ENCODE measurements around the gene ATPAF2. TPM values are rescaled to one million over a fixed set of nuclear protein-coding genes. Genes with fewer than 3 reads are reported as not detected.
A peak's percentile ranks its signal among the peaks of the same experiment; 100 is the strongest.

Gene ATPAF2
- total RNA-seq, 1 experiment from 2014 or later = 84.5 TPM

DNA sequence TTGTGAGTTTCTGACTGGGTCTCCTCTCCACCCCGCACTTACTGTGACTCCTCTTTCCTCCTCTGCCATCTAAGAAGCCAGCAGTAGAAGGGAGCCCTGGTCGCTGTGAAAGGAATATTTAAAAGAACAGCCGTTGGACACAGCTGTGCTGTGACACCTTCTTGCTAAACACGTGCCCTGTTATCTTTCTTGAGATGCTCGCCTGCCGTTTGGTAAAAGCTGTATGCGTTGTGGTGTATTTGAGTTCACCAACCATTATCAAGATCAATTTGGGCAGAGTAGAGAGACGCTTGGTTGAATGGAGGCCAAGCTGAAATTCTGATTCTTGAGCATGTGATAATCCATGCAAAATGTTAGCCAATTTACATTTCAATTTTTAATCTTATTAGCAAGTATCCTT is 4.0 kb upstream of the ATPAF2 start:
- in situ Hi-C loops (cut with HindIII; ENCODE audit: low sequenced_read_pairs) = loop anchor here (25.0 kb wide), 1 partner anchor 156 kb away; no protein-coding TSS in a partner anchor

DNA sequence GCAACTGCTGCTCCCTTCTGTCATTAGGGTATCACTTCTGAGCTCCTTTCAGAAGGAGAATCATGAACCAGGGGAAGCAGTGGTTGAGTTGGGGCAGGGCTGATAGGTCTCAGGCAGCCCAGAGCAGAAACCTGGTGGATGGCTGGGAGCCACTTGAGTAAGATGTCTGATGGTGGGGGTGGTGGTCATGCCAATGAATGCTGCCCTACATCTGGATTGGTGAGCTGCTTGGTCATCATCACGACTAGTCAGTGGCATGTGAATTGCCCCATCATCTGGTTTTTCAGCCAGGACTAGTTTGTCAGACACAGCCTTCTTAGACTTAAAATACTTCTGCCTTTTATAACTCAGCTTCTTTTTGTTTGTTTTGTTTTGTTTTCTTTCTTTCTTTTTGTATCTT is 2.8 kb upstream of the ATPAF2 start:
- in situ Hi-C loops (cut with HindIII; ENCODE audit: low sequenced_read_pairs) = loop anchor here (25.0 kb wide), 1 partner anchor 154 kb away; no protein-coding TSS in a partner anchor
- DNase-seq (ENCODE audit: low spot score) = no peak

More for the DNA sequence above, 4.0 kb upstream of the ATPAF2 start:
- no peak for DNase-seq (ENCODE audit: low spot score)

DNA sequence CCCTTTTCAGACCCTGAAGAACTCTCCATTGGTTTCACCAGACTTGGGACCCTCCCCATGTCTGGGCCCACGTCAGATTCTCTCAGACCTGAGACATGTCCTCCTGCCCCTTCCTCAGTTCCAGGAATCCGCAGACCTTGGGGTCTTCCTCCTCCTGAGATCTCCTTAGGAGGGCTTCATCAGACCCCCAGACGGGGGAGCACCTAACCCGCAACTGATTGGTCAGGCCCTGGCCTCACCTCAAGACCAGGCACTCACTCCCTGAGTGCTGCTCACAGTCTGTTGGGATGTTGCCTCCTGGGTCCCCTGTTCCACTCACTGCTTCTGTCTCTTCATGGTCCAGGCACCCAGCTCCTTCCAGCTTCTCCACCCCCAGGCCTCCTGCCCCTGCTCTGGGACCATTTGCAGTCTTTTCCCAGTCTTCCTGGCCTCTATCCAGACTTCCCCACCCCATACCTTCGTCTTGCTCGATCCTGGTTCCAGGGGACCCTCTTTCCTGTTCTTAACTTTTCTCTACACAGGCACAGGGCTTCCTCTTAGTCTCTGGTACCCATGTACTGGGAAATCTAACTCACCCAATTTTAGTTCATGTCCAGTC is 1.4 kb upstream of the ATPAF2 start:
- in situ Hi-C loops (cut with HindIII; ENCODE audit: low sequenced_read_pairs) = loop anchor here (25.0 kb wide), 1 partner anchor 153 kb away; no protein-coding TSS in a partner anchor
- DNase-seq (ENCODE audit: low spot score) = no peak

DNA sequence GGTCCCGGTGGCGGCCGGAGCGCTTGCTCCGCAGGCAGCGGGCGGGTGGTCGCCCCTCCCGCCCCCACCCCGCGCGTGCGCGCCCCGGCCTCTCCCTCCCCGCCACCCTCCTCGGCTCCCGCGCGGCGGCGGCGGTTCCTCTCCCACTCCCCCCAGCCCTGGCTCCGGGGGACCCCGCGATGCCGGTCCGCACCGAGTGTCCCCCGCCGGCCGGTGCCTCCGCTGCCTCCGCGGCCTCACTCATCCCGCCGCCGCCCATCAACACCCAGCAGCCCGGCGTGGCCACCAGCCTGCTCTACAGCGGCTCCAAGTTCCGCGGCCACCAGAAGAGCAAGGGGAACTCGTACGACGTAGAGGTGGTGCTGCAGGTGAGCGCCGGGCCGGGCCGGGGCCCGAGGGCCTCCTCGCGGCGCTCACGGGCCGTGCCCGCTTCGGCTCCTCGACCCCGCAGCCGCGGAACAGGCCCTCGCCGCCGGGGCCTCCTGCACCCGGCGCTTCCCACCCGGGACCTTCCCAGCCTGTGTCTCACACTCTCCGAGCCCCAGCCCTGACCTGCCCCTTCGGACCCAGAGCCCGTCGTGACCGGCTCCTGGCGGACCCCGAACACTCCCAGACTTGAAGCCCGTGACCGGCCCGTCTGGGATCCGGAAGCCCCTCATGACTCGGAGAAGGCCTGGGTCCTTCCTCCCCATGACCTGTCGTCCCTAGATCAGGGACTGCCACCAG is 730 bp upstream of the ATPAF2 start:
- in situ Hi-C loops (cut with HindIII; ENCODE audit: low sequenced_read_pairs) = loop anchor here (25.0 kb wide), 1 partner anchor 152 kb away; no protein-coding TSS in a partner anchor
- DNase-seq (ENCODE audit: low spot score) = no peak

DNA sequence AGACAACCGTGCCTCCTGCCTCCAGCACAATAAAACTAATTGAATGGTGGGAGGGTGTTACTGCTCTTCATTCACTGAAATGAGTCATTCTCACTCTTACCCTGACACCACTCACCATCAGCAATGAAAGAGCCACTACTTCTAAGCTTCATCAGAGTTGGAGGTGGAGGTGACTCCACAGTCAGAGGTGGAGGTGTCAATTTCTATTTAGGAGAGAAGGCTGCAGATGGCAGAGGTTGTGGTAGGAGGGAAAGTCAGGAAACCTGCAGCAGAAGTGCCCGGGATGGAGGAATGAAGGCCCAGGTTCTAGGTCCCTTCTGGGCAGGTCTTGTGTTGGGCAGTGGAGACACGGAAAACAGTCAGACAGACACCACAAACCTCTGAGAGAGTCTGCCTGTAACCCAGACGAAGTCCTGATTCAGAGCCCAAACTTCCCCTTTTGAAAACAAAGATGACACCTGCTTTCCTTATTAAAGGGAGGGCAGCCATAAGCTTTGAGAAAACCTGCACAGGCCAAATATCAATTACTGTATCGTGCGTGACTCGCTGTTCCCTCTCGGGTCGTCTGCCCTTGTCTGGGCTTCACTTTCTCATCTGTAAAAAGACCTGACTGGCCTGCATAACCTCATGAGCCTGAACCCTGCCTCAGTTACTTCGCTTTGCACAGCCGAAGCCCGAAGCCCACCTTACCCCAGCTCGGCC is 668 bp downstream of the ATPAF2 start:
- in situ Hi-C loops (cut with HindIII; ENCODE audit: low sequenced_read_pairs) = loop anchor here (25.0 kb wide), 1 partner anchor 151 kb away; no protein-coding TSS in a partner anchor
- peak; percentile 24 for DNase-seq (ENCODE audit: low spot score)

DNA sequence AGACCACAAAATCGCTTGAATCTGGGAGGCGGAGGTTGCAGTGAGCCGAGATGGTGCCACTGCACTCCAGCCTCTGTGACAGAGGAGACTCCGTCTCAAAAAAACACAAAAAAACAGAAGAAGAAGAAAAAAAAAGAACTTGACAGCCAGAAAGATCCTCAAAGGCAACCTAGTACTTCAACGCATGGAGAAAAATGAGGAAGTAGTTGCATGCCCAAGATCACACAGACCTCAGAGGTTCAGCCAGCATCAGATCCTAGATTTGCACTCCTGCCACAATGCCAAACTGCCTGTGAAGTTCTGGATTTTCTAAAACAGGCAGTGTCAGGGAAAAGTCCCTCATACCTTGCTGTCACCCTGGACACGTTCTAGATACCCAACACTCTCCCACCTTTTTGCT is 1.5 kb downstream of the ATPAF2 start:
- no peak for DNase-seq (ENCODE audit: low spot score)
- in situ Hi-C loops (cut with HindIII; ENCODE audit: low sequenced_read_pairs) = loop anchor here (25.0 kb wide), 1 partner anchor 150 kb away; no protein-coding TSS in a partner anchor

DNA sequence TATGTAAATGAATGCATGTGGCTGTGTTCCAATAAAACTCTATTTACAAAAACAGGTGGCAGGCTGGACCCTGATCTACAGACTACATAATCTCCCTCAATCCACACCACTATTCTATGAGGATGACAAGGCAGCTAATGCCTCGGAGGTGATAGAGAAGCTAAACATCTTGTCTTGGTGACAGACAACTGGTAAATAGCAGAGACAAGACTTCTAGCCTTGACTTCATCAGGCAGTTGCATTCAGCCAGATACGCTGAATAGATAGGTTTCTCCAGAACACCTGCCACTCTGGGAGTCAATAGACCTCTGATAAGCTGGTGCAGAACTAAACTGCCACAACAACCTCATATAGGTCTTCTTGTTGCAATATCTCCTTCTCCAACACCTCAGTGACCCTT is 3.3 kb downstream of the ATPAF2 start:
- in situ Hi-C loops (cut with HindIII; ENCODE audit: low sequenced_read_pairs) = loop anchor here (25.0 kb wide), 1 partner anchor 148 kb away; no protein-coding TSS in a partner anchor
- no peak for DNase-seq (ENCODE audit: low spot score)

DNA sequence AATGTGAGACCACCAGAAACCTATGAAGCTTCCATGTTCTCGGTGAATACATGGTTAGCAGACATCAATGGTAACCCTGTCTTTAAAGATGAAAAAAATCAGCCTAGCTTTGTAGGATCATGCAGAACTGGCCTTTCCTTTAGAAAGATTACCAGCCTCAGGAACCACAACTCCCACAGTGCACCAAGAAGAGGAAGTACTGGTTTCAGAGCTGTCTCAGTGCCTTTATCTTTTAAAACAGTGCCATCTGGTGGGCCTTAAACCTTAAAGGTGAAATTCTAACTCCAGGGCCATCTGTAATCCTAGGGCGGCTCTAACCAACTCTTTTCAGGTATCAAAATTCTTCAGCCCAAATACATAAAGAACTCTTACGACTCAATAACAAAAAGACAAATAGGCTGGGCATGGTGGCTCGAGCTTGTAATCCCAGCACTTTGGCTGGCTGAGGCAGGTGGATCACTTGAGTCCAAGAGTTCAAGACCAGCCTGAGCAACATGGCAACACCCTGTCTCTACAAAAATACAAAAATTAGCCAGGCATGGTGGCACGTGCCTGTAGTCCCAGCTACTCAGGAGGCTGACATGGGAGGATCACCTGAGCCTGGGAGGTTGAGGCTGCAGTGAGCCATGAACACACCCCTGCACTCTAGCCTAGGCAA is 5.4 kb downstream of the ATPAF2 start:
- in situ Hi-C loops (cut with HindIII; ENCODE audit: low sequenced_read_pairs) = loop anchor here (5.0 to 25.0 kb wide), 2 partner anchors 36 to 146 kb away; no protein-coding TSS in a partner anchor
- peak; percentile 91 for DNase-seq (ENCODE audit: low spot score)

DNA sequence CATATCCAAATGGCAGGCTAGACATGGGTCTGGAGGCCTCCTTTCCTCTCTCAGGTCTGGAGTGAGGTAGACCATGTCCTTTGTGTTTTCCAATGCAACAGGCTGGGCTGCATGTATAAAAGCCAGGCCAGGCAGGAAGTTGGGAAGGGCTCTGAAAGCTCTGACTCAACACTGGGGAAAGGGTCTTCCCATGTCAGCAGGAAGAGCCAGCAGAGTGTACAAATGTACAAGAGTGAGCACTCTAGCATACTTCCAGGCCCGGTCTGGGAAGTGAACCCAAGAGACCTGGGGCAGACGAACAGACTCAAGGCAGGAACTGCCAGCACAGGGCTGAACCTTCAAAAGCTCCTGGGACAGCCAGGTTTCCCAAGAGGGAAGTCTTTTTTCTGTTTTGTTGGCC is 7.0 kb downstream of the ATPAF2 start:
- no peak for DNase-seq (ENCODE audit: low spot score)
- in situ Hi-C loops (cut with HindIII; ENCODE audit: low sequenced_read_pairs) = loop anchor here (5.0 to 25.0 kb wide), 2 partner anchors 35 to 145 kb away; no protein-coding TSS in a partner anchor

DNA sequence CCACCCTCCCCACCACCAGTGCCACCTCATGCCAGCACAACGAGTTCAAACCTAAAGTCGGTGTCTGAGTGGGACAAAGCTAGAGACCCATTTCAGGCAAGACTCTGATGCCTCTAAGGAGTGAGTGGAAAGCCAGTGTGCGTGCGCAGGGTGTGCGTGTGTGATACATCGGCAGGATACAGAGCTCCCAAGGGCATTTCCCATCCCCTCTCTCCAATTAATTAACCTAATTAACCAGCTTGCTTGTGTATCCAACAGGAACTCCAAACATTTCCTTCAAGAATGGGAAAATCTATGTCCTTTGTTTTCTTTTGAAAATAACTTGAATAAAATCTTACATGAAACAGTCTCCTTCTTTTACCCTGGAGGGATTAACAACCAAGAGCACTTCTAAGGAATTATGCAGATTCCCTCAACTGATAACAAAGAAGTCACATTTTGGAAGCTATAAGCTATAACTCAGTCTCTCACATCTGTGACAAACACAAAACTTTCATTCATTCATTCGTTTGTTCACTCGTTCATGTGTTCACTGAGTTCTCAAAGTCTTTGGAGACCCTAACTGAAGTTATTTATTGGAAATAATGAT is 9.9 kb downstream of the ATPAF2 start:
- no peak for DNase-seq (ENCODE audit: low spot score)
- in situ Hi-C loops (cut with HindIII; ENCODE audit: low sequenced_read_pairs) = loop anchor here (25.0 kb wide), 1 partner anchor 142 kb away; no protein-coding TSS in a partner anchor

DNA sequence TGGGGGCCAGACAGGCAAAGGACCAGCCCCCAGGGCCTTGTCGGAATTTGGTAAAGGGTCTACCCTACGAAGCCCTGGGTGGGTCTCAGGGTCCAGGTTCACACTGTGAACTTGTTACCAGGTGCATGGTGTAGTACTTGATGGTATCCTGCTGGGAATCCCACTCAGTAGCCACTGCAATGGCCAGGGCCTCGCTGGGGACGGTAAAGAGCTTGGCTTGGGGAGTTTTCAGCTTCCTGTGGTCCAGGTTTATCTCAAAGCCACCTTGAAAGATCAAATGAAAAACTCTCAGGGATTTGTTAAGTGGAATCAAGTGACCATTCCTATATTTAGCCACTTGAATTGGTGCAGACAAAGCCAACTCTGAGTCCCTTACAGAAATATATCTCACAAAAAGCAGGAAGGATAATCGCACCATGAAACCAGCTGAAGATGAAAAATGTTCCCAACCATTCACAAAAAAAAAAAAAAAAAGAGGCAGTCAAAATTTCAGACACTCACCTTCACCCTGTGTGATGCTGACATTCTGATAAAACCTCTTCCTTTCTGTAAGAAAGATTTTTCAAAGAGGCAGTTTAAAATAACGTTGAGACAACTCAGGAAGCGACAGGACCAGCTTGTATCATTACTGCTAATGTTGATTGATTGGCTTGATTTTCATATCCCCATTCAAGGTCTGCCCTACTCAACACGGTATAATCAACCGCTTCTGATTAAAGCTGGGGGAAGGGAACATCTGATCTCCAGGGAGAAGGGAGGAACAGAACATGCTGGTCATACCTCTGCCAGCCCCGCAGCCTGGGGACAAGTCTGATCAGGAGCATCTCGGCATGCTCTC is 10.6 kb downstream of the ATPAF2 start:
- in situ Hi-C loops (cut with HindIII; ENCODE audit: low sequenced_read_pairs) = loop anchor here (25.0 kb wide), 1 partner anchor 141 kb away; no protein-coding TSS in a partner anchor
- no peak for DNase-seq (ENCODE audit: low spot score)

DNA sequence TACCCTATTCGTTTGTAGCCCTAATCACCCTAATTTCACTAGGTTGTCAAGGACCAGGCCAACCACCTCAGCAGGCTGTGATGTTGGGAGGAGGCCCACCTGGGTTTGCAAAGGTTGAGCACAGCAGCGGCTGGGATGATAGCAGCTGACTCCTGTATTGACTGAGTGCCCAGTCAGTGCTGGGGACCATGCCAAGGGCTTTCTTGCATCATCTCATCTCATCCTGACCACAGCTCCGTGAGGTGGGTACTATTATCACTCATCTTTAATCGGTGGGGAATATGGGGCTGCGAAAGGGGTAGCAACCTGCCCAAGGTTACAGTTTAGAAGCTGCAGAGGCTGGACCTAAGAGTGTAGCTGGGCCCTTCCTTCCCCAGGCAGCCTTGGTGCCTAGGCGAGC is 11.7 kb downstream of the ATPAF2 start:
- DNase-seq (ENCODE audit: low spot score) = no peak
- in situ Hi-C loops (cut with HindIII; ENCODE audit: low sequenced_read_pairs) = loop anchor here (25.0 kb wide), 1 partner anchor 140 kb away; no protein-coding TSS in a partner anchor

DNA sequence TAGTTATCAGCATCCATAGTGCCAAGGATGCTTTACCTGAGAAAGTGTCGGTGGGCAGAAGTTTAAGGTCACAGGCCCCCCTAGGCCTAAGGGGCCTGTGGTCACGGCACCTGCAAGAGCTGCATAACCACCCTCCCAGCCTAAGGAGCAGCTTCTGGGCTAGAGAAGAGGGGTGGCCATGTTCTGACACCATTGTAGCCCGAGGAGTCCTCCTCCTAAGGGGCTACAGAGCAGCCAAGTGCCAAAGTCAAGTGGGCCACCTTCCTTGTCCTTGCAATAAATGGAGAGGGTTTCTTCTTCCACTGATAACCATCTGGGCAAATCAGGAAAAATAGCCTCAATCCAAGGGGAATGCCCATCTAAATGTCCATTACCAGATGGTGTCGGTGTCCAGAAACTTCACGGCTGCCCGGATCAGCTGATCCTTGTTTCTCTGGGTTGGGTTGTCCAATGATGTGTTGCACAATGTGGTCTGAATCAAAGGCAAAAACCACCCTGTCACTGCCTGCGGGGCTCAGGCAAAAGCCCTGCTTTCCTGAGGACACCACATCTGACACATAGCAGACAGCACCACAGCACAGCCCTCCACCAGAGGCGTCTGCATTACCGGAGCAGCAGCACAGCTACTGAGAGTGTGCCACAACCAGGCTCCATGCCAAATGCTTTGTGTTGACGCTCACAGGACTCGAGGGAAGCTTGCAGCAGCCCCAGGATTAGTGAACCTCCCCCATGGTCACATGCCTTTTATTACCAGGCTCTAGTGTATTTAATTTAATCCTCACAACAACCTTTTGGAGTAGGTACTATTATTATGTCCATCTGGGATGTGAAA is 12.8 kb downstream of the ATPAF2 start:
- DNase-seq (ENCODE audit: low spot score) = no peak
- in situ Hi-C loops (cut with HindIII; ENCODE audit: low sequenced_read_pairs) = loop anchor here (25.0 kb wide), 1 partner anchor 139 kb away; no protein-coding TSS in a partner anchor

DNA sequence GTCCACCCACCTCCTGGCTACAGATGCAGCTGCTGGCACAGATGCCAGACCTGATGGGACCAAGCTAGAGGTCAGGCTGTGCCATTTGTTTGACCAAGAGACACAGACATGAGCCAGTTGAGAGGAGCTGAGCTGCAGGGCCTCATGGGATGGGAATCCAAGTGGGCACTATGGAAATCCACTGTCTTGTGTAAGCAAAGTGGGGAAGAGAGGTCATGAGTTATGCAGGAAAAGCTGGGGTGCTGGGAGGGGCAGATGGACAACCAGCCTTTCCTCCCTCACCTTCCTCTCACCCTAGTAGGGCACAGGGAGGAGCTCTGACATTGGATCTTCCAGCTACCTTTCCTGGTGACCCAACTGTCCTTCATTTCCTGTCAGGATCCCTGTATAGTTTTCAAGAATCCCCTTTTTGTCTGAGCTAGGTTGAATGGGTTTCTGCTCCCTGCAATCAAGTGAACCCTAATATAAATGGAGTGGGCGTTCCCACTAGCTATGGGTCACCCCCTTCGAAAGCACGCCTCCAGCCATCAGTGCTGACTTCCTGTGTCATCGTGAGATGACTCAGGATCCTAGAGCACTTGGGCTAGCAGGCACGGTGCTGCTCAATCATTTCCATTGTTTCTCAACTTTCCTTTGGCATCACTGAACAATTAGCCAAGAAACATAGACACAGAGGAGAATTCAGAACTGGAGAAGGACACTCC is 13.6 kb downstream of the ATPAF2 start:
- DNase-seq (ENCODE audit: low spot score) = no peak
- in situ Hi-C loops (cut with HindIII; ENCODE audit: low sequenced_read_pairs) = loop anchor here (25.0 kb wide), 1 partner anchor 138 kb away; no protein-coding TSS in a partner anchor

DNA sequence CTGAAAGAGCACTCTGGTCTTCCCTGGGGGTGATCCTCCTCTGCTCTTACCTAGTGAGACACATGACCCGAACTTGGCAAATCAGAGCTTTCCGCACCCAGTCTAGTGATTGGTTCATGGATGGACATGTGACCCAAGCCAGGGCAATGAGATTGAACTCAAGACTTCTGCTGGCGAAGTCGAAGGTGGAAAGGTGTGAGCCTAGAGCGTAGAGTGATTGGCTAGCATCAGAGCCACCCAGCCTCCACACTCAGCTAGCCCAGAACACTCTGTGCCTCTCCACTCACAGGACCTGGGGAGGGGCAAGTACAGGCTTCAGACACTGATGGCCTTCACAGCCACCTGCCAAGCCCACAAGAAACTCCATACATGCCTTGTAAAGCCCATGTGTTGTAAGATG is 17.6 kb downstream of the ATPAF2 start:
- no peak for DNase-seq (ENCODE audit: low spot score)
- in situ Hi-C loops (cut with HindIII; ENCODE audit: low sequenced_read_pairs) = no loop called here

DNA sequence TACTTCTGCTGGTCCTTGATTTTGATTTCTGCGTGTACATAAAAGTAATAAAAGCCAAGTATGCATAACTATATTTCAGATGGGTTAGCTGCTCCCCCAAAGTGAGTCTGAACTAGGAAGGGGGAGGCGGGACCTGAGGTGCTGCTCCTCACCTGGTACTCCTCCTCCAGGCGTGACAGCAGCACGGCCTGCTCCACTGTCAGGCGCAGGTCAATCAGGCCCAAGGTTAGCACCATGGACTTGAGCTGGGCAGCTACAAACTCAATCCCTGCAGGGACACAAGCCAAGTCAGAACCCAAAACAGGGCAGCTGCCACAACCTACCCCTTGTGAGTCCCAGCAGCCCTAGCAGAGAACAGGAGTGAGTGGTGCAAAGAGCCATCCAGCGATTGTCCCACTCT is 18.0 kb downstream of the ATPAF2 start:
- in situ Hi-C loops (cut with HindIII; ENCODE audit: low sequenced_read_pairs) = no loop called here
- DNase-seq (ENCODE audit: low spot score) = no peak

DNA sequence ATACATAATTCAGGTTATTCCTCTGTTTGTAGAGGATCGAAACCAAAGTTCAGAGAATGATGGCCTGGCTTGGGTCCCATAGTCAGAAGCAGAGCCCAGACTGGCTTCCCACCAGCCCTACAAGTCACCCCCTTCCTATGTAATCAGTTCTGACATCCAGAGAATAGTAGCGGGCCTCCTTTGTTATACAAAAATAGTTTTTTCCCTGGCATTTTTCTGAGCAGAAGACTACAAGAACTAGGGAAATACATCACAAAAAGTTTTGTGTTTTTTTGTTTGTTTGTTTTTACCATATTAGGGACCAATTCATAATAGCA is 19.2 kb downstream of the ATPAF2 start:
- in situ Hi-C loops (cut with HindIII; ENCODE audit: low sequenced_read_pairs) = no loop called here
- DNase-seq (ENCODE audit: low spot score) = no peak

All from G401 (cell line).